DND-41 (cell line): ENCODE results near the gene OSBPL8.

Source experiments
- EZH2 ChIP-seq: IDR thresholded peaks from 3 replicates; pipeline ENCODE4 v1.6.1; 2012; ENCODE audit warnings: borderline replicate concordance, low read depth, mild to moderate bottlenecking, moderate library complexity, low read length, inconsistent platforms; ENCODE audit not compliant: severe bottlenecking
- TF ChIP-seq, protein P1 (sequence below): IDR thresholded peaks from 2 replicates; pipeline ENCODE4 v1.5.1; 2012; ENCODE audit warnings: borderline replicate concordance, low read length, moderate library complexity, mild to moderate bottlenecking; ENCODE audit not compliant: poor library complexity, severe bottlenecking; ENCODE audit errors: extremely low read depth

DNA sequence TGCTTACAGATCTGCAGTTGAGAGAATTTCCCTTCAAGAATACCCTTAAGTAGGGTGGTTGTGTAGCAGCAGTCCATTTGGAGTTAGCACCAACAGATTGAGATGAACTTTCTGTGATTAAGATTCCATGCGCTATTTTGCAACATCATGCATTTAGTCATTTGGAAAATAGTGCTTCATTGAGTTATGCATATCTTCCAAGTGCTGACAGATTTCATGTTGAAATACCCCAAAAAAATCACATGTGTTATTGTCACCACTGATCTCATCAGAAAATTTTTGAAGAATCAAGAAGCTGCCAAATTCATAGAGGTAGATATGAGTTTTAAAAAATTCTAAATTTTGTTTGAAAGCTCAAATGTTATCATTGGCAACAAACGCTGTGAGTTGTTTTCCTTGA, 35.5 kb upstream of the OSBPL8 start:
- TF ChIP-seq, protein P1, sequence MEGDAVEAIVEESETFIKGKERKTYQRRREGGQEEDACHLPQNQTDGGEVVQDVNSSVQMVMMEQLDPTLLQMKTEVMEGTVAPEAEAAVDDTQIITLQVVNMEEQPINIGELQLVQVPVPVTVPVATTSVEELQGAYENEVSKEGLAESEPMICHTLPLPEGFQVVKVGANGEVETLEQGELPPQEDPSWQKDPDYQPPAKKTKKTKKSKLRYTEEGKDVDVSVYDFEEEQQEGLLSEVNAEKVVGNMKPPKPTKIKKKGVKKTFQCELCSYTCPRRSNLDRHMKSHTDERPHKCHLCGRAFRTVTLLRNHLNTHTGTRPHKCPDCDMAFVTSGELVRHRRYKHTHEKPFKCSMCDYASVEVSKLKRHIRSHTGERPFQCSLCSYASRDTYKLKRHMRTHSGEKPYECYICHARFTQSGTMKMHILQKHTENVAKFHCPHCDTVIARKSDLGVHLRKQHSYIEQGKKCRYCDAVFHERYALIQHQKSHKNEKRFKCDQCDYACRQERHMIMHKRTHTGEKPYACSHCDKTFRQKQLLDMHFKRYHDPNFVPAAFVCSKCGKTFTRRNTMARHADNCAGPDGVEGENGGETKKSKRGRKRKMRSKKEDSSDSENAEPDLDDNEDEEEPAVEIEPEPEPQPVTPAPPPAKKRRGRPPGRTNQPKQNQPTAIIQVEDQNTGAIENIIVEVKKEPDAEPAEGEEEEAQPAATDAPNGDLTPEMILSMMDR = no peak
- no peak for TF ChIP-seq EZH2
